ENCODE results near the gene WDR35.

Gene WDR35

DNA sequence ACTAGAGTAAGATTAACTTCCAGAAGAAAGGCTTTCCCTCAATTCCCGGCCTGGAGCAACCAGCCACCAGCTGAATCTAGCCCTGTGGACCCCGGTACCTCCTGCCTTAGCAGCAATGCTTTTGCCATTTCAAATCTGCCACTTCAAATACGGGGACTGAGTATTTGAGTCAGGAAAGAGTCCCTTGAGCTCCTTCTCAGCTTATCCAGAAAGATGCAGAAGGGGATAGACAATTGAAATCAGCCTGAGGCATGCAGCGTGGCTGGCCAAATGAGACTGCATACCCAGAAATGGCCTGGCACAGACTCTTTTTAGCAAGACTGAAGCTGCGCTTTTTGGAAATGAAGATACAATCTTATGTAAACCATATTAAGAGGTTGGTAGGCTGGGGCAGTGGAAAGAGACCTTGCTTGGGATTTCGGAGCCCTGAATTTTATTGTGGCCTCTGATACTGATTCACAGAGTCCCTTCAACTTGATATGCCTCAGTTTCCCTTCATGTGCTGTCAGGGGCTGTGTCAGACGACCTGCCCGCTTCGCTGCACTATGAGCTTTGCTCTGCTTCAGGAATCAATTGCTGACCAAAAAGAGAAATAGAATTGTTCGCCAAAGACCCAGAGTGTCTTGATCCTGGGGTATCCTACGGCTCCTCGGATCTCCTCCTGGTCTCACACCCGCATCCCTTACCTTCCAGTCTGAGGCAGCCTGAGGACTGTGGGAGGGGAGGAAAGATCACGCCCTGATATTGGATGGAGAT lies 21.5 kb upstream of the WDR35 start:
- no peak for DNase-seq (ENCODE audit: low spot score)

DNA sequence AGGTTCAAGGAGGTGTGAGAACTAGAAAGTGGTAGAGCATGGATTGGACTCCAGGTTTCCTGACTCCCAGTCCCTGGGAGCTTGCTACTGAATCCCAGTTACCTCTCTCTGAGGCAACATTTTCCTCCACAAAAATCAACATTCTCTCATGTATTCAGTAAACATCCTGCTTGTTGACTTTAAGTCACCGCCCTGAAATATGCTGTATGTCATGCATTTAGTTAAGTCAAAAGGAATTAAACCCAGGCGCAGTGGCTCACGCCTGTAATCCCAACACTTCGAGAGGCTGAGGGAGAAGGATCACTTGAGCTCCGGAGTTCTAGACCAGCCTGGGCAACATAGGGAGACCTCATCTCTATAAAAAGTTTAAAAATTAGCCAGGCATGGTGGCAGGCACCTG lies 18.8 kb upstream of the WDR35 start:
- no peak for DNase-seq (ENCODE audit: low spot score)

DNA sequence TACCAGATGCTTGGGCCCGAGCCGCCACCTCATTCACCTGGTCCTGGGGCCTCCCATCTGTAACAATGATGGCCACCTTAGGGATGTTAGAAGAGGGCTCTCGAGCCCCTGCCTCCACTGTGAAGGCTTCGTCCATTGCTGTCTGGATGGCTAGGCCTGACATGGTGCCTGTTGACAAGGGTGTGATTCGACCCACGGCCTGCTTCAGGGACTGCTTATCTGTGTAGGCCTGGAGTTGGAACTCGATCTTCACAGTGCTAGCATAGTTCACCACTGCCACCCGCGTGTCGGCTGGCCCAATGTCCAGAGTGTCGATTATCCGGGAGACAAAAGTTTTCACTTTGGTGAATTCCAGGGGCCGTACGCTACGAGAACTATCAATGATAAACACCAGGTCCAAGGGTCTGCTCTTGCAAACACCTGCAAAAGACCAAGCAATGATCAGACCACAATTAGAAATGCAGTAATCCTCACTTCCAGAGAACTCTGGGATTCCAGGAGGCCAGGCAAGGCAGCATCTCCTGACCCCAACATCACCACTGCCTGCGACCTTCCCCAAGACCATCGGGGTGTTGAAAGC lies 16.1 kb upstream of the WDR35 start:
- DNase-seq (ENCODE audit: low spot score), result no peak

DNA sequence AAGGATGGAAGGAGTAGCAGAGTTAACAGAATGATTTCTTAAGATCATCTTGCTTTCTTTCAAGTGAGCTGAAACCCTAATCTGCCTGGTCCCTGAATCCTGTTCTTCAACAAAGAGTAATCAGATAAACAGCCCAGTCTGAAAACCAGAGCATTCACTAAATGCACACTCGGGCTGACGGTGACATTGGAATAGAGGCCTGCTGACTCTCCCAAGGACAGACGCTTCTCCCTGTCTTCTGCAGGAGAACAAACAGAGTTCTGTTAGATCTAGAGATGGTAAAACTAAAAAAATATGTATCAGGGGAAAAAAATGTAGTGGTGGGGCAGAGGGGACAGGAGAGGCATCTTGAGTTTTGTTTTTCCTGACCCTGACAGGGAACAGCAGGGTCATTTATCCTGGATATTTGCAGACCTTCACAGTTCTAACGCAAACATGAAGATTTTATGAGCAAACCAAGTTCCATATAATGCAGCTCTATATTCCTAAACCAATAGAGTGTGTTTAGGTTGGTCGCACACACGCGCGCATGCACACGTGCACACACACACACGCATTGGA lies 15.2 kb upstream of the WDR35 start:
- DNase-seq (ENCODE audit: low spot score), result no peak

DNA sequence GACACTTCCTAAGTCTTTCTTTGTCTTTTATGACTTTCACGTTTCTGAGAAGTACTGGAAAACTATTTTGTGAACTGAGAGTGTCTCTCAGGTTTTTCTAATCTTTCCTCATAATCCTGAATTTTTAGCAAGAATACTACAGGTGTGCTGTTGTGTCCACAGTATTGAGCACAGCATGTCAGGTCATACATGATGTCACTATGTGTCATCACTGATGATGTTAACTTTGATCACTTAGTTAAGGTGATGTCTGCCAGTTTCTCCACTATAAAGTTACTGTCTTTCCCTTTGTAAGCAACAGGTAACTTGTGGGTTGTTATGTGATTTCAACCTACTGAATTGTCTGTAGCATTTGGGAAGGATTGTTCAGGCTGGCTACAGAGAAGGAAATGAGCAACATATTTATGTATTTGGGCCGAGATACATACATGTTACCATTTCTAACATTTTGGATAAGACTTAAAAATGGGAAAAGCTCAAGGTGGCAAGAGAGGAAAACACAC lies 11.5 kb upstream of the WDR35 start:
- no peak for DNase-seq (ENCODE audit: low spot score)

DNA sequence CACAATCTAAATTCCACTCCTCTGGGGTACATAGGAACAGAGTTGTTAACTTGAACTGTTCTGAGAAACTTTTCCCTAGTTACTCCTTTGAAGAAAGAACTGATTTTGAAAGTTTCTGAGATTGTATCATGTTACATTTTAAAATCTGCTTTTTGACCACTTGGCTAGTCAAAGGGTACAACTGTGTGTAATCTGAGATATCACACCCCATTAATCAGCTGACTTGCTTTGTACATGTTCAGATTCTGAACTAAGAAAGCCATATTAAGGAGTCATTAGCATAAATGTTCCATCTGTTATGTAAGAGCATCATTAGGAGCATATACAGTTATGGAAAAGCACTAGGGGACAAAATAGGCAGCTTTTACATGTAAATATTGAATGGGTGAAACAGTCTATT lies 3.8 kb upstream of the WDR35 start:
- no peak for DNase-seq (ENCODE audit: low spot score)

DNA sequence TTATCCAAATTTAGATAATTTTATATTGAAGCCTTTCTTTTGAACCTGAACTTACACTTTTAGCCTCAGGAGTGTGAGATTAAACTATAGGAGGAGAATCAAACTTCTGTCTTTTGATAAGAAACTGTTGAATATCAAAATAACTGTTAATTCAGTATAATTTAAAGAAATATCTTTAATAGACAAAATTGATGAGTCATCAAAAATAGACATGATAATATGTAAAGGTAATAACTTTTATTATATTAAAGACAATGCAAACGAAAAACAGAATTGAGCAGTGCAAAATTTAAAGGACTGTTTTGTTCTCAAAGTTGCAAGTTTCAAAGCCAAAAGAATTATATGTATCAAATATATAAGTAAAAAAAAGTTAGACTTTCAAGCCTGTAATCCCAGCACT lies 2.0 kb upstream of the WDR35 start:
- DNase-seq (ENCODE audit: low spot score), result no peak

DNA sequence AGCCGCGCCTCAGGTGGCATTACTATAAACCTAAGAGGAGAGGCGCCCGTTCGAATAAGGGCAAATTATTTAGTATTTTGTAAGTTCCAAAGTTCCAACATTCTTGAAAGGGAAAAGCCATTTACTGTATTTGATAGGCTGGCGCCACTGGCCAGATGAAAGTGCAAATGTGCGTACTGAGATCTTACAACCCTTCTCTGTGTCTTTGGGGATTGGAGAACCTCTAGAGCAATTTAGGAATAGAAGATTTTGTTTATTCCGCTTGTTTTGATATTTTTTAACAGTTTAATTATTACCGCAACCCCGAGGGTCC lies 467 bp upstream of the WDR35 start:
- no peak for DNase-seq (ENCODE audit: low spot score)

DNA sequence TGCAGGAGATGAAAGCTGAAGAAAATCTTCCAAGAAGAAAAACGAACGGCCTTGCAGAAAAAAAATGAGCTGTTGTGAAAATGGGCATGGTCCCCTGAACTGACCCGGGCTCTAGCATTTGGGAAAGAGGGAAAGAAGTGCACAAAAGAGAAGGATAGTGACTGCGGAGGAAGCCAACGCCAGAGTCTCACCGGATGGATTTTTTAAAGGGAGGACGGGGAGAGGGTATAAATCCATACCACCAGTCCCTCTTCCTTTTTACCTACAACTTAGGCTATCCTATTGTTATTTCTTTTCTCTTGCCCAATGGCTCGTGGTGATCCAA lies 601 bp downstream of the WDR35 start:
- DNase-seq (ENCODE audit: low spot score), result no peak

DNA sequence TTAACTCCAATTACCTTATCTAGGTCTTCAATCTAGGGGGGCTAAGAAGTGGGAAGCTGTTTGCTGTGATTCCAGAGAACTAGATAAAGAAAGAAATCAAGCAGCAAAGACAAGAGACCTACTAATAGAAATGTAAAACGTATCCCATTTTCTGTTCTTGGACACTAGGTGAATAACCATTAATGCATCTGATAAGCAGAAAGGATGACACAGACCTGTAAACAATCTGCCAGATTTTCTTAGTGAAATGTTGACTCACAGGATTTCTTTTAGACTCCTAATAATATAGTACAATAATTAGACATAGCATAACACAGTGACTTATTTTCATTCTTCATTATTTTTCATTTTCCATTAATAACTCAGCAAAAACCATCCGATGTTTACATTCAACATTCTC lies 1.3 kb downstream of the WDR35 start:
- DNase-seq (ENCODE audit: low spot score), result no peak

DNA sequence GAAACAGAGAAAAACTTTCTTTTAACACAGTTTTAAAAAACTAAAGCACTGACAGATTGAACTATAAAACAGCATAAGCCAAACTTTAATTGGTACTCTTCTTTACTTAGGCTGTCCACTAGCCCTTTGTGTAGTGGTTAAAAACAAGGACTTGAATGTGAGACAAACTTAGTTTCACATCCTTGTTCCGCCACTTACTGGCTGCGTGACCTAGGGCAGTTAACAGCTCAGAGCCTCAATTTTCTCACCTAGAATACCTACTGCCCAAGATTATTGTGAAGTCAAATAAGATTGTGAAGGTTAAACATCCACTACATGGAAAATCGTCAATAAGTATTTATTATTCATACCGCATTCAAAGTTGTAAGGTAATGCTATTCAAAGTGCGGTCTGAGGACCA lies 2.0 kb downstream of the WDR35 start:
- no peak for DNase-seq (ENCODE audit: low spot score)

DNA sequence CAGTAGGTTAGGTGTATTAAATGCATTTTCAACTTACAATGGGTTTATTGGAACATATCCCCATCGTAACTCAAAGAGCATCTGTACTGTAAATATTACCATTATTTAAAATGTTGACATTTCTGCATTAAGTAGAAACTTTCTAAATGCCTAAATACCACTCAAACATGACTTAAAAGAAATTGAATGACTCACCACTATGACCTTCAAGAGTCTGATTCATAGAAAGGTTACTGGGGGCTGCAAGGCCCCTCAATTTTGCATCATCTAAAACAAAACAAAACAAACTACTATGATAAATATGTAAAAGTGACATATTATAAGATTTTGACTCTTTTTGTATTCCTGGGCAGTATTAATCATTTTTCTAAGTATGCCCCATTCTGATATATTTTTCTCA lies 7.6 kb downstream of the WDR35 start:
- no peak for DNase-seq (ENCODE audit: low spot score)

DNA sequence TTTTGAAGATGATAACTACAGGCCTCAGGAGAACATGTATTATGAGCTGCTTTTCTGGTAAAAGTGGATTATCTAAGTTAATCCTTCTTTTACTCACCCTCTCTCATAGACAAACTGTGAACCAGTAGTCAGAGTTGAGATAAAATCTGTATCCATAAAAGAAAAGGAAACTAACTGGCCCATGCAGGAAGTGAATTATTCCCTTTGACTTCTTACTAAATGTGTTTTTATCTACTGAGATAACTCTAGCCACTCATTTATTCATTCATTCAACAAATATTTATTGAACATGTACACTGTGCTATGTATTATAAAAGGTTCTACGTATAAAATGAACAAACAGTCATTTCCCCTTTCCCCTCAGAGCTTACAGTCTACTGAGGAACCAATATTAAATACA lies 10.0 kb downstream of the WDR35 start:
- no peak for DNase-seq (ENCODE audit: low spot score)

DNA sequence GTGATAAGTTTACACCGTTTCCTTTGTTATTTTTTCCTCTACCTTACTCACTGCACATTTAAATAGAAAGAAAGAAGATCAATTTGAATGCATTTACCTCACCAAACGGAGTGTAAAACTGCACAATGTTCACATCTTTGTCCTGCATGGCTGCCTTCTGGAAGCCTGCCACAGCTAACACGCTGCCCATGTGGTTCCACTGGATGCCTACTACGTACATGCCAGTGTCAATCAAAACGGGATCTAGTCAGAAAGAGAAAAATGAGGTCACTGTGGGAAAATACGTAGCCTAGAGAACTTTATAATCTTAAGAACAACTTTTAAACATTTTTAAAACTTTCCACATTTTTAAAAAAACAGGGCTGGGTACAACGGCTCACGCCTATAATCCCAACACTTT lies 16.4 kb downstream of the WDR35 start:
- no peak for DNase-seq (ENCODE audit: low spot score)

DNA sequence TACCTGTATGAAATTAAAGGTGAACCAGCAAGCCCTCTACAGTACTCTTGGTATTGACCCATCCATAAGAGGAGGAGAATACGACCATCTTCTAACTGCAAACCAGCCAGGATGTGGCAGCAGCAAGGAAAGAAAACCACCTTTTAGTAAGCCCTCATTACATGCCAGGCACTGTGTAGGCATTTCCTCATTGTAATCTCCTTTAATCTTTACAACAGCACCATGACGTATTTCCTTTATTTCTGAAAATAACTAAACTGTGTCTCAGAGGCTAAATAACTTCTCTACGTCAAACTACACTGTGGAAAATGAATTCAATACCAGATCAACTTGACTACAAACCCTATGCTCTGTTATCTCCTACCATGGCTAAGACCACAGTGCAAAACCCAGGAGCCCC lies 18.2 kb downstream of the WDR35 start:
- peak; percentile 17 for DNase-seq (ENCODE audit: low spot score)

DNA sequence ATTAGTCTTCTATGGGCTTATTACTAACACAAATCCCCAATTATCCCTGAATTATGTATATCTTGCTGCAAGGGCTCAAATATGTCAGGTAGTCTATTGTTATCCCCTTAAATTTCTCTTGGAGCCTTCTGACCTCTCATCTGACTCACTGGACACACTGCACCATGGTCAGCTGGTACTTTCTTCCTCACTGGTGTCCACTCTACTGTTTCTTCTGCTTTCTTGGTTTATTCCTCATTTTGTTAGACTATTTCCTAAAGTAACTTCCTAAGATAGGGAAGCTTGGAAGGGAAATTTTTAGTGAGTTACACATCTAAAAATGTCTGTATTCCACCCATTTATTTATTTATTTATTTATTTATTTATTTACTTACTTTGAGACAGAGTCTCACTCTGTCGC lies 26.5 kb downstream of the WDR35 start:
- DNase-seq (ENCODE audit: low spot score), result no peak

DNA sequence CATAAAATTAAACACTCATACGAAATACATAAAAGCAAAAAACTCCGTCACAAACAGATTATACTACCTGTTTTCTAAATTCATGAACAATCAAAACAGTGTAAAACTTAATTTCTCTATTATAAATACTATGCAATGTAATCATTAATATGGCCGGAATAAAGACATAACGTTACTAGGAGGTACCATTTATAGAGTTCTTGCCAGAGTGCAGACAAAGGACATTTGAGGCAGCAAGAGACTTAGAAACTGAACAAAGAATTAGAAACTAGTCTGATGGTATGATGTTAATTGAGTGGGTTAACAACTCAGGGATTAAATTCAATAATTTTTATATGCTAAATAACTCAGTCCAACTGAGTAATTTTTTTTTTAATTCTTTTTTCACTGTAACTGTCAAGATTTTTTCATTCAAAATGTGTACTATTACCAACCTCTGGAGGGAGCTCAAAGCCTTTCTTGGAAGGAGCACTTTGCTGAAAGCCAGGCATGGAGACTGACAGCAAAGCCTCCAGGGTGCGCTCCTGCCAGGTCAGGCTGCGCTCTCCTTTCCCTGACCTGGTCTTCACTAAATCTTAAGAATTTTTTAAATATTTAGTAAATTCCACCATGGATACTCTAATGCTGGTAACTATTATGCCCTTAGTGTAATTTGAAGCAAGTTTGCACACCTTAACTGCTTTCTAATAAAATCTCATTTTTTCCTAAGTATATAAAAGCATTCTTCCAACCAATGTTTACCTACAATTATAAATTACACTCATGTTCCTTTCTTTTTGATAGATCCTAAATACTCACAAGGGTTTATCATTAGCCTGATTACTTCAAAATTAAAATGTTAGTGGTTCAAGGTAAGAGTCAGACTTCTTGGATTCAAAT lies 34.1 kb downstream of the WDR35 start:
- DNase-seq (ENCODE audit: low spot score), result peak; percentile 58

DNA sequence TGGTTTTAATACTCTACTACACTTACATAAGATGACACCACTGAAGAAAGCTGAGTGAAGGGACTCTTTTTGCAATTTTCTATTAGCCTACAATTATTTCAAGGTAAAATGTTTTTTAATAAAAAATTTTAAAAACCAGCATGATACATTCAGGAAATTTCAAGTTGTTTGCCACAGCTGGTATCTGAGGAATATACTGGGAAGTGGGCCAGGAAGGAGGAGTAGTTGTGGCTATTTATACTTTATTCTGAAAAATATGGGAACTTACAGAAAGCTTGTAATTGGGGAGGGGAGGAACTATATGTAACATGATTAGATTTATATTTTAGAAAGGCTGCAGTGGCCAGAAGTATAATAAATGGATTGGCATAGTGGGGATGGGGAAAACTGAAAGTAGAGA lies 40.8 kb downstream of the WDR35 start:
- DNase-seq (ENCODE audit: low spot score), result no peak

DNA sequence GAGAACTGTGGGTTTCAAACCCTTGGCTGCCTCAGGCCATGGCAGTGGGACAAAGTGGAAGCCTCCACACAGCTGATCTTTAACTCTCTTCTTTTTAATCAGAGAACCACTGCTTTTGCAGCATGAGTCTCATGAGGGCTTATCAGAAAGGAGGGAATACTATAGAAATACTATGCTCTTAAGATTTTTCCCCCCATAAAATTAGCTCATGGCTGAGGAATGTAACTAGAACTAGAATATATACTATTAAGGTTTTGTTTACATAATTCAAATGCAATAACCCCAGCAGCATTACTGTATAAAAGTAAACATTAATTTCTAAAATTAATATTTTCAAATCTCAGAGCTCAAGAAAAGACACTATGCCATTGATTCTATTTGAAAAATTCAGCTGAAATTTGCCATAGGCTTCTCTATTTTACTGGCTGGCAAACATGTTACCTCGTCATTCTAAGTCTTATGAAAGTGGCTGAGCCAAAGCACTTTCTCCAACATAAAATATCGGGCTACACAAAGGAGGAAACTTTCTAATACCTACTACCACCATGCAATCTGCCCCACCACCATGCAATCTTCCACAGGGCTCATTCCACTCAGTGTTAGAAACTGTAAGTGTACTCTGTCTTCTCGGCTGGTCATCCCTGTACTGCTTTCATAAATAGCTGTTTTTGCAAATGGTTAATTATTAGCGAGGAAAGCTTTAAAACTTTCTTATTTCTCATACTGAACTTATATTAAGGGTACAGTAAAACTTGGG lies 42.5 kb downstream of the WDR35 start:
- DNase-seq (ENCODE audit: low spot score), result no peak

DNA sequence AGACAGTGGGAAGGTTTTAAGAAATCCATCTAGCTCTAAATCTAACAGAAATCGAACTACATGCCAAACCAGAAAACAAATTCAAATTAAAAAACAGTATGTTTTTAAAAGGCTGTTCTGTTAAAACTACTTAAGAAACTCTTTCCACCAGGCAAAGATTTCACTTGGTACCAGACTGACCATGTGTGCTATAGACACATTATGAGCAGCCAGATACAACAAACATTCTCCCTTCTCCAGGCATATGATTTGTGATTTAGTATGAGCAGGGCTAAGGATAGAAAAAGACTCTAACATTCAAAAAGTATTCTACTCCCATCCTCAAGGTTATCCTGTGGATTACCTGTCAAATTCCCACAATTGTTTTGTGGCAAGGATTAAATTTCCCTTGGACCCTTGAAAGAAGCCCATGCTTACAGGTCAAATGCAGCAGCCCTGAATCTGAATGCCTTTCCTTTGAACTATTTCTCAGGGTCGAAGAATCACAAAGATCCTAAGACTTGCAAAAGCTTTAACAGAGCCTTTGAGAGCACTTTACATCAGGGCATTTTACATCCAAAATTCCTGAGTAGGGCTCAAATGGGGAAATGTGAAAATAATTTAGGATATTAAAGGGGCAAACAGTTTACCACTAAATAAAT lies 45.6 kb downstream of the WDR35 start:
- no peak for DNase-seq (ENCODE audit: low spot score)

DNA sequence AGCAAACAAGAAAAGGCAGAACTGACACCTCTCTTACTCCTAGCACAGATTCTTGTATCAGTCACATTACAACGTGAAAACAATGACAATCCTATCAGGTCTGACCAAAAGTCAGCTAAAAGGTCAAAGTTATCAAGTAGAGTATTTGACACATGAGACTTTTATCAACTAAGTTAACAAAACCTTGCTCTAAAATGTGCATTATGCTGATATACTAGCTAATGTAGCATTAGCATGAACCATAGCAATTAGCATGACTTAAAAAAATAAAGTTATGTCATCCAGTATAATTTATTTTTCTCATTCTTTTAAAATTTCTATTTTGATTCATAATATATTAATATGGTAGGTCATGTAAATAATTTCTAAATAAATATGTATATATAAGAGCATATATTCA lies 46.7 kb downstream of the WDR35 start:
- DNase-seq (ENCODE audit: low spot score), result no peak

DNA sequence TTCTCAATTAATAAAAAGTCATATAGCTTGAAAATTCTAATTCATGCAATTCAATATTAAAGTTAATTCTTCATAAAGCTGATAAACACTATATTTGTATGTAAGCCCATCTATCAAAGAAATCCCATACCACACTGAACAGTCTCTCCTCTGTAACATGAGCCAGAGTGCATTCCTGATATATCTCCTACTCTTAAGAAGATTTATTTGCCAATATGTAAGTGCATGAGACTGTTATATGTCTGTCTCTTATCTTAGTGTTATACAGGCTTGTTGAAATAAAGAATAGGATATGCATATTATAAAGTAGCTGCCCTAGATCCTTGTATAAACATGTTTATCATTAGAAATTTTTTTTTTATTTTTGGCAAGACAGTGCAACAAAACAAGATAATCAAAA lies 47.7 kb downstream of the WDR35 start:
- DNase-seq (ENCODE audit: low spot score), result no peak
